ENCODE results near the gene SH3RF3.
A peak's percentile ranks its signal among the peaks of the same experiment; 100 is the strongest.
"Not testable (repeated sequence)": the region's sequence is repeated elsewhere in the genome, so short reads cannot be mapped to it uniquely, and the experiment has no call there.

The SH3RF3 gene

GRCh38 chr2:109120166-109120565 lies 8.8 kb upstream of the SH3RF3 start:
- DNase-seq, result no peak

DNA sequence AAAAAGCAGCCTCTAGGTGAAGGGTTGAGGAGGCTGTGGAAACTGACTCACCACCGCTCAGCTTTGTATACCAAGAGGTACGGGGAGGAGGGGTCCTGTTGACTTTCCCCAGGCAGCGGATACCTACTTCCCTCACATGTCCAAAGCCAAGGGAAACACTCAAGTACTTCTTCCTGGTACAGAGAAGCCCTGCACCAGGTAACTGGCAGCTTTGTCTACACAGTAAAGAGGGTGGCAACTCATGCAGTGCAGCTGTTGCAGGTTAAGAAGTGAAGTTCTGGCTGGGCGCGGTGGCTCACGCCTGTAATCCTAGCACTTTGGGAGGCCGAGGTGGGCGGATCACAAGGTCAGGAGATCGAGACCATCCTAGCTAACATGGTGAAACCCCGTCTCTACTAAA lies 8.3 kb upstream of the SH3RF3 start:
- DNase-seq, result not testable (repeated sequence)

DNA sequence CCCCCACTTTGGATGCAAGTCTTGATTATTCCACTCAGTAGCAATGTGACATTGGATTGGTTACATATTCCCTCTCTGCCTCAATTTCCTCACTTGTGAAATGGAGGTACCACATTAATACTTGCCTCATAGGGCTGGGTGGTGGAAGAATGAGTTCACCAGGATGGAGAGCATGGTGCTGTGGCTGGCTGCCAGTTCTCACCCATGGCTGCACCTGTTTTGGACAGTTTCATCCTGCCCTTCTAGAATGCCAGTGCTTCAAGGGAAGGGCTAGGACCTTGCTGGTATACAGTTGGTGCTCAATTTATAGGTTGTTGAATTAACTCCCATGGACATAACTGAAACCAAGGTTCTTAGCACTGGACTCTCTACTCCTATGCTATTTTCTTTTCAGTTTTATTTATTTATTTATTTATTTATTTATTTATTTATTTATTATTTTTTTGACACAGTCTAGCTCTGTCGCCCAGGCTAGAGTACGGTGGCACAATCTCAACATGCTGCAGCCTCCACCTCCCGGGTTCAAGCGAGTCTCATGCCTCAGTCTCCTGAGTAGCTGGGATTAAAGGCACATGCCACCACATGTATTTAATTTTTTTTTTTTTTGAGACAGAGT lies 5.3 kb upstream of the SH3RF3 start:
- DNase-seq, result no peak

- no peak for DNase-seq
Observed at GRCh38 chr2:109124982-109125592, 3.9 kb upstream of the SH3RF3 start.

- DNase-seq, result no peak
Observed at GRCh38 chr2:109125593-109126500, 3.2 kb upstream of the SH3RF3 start.

DNA sequence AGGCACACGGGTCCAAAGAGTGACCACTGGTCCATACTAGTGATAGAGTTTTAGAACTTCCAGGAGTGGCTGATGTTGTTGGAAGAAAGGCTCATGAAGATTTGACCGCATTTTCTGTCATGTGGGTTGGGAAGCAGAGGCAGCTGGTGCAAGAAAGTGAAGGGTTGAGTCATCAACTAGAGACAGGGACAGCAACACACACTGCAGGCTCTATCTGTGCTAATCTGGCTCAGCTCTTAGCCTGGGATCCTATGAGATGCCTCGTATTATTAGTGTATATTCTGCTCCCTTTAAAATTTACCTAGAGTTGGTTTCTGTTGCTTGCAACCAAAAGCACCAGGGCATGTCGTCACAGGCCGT lies 2.5 kb upstream of the SH3RF3 start:
- DNase-seq, result no peak

DNA sequence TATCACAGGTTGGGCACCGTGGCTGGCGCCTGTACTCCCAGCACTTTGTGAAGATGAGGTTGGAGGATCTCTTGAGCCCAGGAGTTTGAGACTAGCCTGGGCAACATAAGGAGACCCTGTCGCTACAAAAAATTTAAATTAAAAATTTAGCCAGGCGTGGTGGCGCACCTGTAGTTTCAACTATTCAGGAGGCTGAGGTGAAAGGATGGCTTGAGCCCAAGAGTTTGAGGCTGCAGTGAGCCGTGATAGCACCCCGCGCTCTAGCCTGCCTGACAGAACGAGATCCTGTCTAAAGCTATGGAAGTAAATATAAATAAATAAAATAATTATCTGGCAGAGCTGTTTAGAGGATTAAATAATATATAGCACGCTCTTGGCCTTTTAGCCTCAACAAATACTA lies 1.4 kb upstream of the SH3RF3 start:
- no peak for DNase-seq

DNA sequence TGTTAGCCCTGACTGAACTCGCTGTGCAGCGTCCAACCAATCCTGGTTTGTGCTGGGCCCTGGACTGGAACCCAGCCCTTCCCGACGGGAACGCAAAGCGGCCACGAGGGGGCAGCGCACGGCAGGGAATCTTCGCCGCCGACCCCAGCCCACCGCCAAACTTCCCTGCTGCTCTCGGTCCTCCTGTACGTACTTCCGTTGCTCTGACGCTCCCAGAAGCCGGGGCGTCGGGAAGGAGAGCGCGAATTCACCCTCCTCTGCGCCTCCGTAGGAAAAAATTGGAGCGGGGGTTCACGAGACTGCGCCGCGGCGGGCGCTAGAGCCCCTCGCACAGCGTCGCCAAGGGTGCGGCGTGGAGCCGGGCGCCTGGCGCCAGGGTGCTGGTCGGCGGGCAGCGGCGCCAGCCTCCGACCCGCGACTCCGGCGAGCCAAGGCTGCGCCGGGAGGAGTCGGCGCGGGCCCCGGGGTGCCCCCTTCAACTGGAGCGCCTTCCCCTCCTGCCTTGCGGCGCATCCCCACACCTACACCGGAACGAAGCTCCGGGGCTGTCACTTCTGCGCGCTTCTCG lies 873 bp upstream of the SH3RF3 start:
- DNase-seq, result peak; percentile 59

GRCh38 chr2:109129356-109129920 lies 433 bp downstream of the SH3RF3 start:
- no peak for DNase-seq

GRCh38 chr2:109129921-109130722 lies 1.1 kb downstream of the SH3RF3 start:
- DNase-seq, result no peak

- DNase-seq, result no peak
Observed at GRCh38 chr2:109130723-109130995, 1.7 kb downstream of the SH3RF3 start.

GRCh38 chr2:109131777-109132176 lies 2.8 kb downstream of the SH3RF3 start:
- no peak for DNase-seq

DNA sequence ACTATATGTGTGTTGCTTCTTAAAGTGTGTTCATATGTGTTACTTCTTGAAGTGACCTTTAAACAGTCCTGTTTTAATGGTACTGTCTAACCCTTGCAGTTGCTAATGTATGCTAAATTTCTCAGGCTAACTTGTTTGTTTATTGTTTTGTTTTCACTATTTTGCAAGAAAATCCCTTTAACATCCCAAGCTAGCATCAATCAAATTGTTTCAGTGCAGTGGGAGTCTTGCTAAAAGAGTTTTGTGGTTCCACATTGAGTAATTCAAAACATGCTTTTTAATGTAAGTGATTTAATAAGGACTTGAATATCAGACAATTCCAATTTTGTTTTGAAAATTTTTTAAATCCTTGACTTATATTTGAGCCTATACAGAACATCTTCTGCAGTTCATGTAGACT lies 3.6 kb downstream of the SH3RF3 start:
- DNase-seq, result no peak

GRCh38 chr2:109133746-109134145 lies 4.7 kb downstream of the SH3RF3 start:
- DNase-seq, result no peak

DNA sequence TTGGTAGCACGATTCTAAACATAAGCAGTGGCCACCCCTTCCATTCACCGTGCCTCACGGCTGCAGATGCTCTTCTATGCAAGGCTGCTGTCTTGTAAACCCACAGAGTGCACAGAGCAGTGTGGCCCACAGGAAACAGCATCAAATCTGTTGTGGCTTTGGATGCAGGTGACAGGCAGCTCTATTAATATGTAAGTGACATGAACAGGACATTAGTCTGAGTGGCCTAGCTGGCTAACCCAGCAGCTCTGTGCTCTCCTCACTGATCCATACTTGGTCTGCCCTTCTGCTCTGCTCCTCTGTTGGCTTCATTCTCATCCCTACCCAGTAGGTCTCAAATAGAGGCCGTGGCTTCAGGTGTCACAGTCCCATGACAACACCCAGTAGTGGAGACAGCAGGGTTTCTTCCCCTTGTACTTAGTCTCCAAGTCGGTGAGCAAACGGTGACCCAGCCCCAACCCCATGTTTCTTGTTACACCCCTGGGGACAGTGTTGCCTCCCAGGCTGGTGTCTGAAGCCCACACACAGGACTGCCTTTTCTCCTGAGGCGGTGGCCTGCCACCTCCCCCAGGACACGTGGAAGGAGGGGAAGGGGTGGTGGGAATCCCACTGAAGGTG lies 5.8 kb downstream of the SH3RF3 start:
- DNase-seq, result no peak

- no peak for DNase-seq
Observed at GRCh38 chr2:109135359-109136197, 6.6 kb downstream of the SH3RF3 start.

- DNase-seq, result no peak
Observed at GRCh38 chr2:109136542-109136941, 7.5 kb downstream of the SH3RF3 start.

DNA sequence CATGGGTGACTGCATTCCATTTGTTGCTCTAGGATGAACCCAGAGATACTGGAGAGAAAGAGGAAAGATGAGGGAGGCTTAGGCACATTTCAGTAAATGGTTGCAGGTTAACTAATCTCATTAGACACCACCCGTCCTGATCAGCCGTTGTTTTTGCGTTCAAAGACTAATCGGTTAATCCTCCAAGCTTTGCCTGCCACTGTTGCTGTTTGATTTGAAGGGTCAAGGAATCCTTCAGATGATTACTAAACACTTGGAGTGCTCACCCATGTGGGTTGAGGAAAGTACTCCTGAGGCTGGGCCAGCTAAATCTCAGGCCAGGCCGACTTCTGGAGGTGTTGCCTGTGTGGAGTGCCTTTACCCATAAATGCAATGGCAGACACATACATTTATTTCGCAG lies 8.6 kb downstream of the SH3RF3 start:
- DNase-seq, result no peak

DNA sequence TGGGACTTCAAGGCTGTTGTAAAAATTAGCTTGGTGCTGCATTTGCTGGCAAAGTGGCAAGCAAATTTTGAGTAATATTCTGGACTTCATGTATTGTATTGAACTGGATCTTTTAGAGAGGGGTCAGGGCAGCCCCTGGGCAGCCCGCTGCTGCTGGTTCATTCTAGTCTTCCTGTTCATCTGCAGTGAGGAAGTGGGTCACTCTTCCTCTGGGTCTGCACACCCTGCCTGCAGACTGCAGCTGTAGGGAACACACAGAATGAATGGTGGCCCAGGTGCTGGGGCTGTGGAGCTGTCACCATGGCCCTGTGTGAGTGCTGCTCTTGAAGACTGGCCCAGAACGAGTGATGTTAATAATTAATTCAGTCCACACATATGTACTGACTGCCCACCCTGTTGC lies 9.4 kb downstream of the SH3RF3 start:
- no peak for DNase-seq

DNA sequence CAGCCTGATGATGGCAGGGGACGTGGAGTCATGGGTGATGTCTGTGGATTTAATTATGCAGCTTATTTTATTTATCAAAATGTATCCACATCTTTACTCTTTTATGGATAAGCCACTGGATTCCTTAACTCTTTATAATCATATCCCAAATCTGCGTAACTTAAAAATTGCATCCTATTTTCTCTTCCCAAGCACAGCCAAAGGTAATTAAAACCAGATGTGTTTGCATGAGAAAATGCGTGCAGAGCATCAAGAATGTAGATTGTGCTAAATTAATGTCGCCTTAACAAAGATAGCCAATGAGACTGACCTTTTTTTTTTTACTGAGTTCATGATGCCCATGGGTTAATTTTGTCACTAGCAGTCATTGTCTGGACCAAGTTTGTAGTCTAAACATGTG lies 10.0 kb downstream of the SH3RF3 start:
- DNase-seq, result no peak

GRCh38 chr2:109139865-109140396 lies 10.9 kb downstream of the SH3RF3 start:
- no peak for DNase-seq

Data from hematopoietic multipotent progenitor cell treated with erythropoietin and hydrocortisone succinate and interleukin-3 and kit ligand, for 6 days (in vitro differentiated cells).